ENCODE data around the gene HEPN1.

DNA sequence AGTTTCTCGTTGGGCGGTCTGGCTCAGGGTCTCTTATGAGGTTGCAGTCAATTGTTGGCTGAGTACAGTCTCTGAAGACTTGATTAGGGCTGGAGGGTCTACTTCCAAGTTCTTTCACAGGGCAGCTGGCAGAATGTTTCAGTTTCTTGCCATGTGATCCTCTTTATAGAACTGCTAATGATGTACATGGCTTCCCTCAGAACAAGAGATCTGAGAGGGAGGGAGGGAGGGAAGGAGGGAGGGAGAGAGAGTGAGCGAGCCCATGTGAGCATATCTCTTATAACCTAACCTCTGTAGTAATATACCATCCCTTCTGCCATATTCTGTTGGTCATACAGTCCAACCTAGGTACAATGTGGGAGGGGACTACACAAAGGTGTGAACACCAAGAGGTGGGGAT lies 32.3 kb downstream of the HEPN1 start:
- TF ChIP-seq, protein P1, sequence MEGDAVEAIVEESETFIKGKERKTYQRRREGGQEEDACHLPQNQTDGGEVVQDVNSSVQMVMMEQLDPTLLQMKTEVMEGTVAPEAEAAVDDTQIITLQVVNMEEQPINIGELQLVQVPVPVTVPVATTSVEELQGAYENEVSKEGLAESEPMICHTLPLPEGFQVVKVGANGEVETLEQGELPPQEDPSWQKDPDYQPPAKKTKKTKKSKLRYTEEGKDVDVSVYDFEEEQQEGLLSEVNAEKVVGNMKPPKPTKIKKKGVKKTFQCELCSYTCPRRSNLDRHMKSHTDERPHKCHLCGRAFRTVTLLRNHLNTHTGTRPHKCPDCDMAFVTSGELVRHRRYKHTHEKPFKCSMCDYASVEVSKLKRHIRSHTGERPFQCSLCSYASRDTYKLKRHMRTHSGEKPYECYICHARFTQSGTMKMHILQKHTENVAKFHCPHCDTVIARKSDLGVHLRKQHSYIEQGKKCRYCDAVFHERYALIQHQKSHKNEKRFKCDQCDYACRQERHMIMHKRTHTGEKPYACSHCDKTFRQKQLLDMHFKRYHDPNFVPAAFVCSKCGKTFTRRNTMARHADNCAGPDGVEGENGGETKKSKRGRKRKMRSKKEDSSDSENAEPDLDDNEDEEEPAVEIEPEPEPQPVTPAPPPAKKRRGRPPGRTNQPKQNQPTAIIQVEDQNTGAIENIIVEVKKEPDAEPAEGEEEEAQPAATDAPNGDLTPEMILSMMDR (IDR thresholded peaks at IDR 0.05; ENCODE audit: insufficient read depth, low read depth, low read length), result no peak
- no peak for TF ChIP-seq EZH2 (IDR thresholded peaks at IDR 0.05; ENCODE audit: insufficient read depth, low read length)
